HG03025 (cell line): Measurements from ENCODE around the gene IDI1.

ENCODE experiments used
- ATAC-seq: cut with Tn5 transposase; IDR thresholded peaks from one replicate; pipeline ENCODE4 v1.9.1; 2021; ENCODE audit warnings: mild to moderate bottlenecking, moderate library complexity; ENCODE audit not compliant: unreplicated experiment, low FRiP score

IDI1 gene

DNA sequence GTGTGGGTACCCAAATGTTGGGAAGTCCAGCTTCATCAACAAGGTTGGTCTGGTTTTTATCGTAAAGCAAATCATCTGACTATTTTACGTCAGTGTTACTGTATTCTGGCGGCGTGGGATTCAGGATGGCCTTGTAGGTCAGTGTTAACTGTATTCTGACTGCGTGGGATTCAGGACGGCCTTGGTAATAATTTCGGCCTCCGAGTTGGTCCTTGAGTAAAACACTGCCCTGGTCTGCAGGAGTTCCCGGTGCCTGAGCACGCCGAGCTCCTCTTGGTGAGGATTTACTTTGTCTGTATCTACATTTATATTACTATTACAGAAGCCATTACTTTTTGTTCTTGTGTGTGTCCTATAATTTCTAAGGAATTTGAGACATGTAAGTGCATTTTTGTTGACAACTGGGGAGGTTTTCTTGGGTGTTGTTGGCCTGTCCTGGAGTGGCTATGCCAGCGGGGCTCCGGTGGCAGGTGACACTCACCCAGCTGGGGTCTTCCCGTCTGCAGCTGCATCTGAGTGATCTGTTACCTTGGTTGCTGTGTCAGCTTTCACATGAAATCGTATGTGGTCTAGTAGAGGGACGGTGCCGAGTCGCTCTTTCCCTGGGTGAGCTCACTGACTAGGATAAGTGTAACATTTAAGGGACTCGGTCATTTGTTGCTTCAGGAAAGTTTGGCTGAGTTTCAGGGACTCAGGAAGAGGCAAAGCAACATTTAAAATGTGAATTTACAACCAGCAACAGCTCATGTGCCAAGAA lies 51.5 kb downstream of the IDI1 start:
- ATAC-seq: no peak

DNA sequence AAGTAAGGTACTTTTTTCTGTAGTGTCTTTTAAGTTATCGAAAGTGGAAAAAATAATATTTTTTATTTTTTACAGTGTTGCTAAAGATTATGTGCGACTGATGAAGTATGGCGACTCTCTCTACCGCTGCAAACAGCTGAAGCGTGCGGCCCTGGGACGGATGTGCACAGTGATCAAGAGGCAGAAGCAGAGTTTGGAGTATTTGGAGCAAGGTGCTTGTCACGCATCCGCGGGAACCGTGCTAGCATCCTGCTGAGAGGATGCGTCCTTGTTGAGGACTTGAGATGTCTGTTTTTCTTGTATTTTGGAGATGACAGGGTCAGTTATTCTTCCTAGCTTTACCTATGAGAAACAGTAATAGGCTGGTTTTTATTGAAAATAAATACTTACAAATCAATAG lies 52.9 kb downstream of the IDI1 start:
- ATAC-seq: no peak

DNA sequence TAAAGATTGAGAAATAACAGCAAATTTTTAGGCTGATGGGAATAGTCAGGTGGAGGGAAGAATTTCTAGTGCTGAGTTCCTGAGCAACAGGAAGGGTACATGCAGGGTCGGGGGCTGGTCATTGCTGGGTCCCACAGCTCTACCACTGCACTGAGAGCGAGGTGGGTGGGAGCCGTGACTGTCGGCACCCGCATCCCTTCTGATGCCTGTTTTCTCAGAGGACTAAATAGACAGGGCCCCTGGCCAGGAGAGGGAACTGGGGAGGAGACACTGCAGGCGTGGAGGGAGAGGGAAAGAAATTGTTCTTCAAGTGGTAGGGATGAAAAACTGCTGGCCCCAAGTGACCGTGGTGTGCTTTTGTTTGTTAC lies 53.4 kb downstream of the IDI1 start:
- no peak for ATAC-seq

- ATAC-seq: no peak
These were observed 53.9 kb downstream of the IDI1 start for GRCh38 chr10:994836-995558.

DNA sequence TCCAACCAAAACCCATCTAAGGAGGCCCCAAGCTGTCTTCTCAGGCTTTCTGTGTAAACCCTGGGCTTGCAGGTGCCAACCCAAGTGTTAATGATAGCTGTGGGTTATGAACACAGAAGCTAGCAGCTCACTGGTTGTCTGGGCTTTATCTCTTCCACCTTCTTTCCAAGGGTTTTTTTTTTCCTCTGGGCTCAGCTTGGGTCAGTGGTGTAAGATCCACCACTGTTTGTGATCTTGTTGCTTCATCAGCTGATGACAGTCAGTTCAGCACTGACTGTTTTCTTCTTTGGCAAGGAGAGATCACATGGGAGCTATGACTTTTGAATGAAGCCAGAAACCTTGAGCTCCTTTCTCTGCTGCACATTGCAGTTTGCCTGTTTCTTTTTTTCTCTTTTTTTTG lies 56.0 kb downstream of the IDI1 start:
- ATAC-seq: no peak

DNA sequence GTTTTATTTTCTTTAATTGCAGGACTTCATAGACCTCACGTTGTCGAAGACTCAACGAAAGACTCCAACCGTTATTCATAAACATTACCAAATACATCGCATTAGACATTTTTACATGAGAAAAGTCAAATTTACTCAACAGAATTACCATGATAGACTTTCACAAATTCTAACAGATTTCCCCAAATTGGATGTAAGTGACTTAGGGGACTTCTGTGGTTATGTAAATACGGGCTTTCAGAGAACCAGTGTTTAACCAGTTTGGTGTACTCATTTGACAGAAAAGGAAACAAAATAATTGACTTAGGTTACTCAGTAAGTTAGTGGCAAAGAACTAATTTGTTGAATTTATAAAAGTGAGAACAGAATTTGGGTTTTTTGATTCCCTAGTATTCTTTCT lies 56.5 kb downstream of the IDI1 start:
- ATAC-seq: no peak

DNA sequence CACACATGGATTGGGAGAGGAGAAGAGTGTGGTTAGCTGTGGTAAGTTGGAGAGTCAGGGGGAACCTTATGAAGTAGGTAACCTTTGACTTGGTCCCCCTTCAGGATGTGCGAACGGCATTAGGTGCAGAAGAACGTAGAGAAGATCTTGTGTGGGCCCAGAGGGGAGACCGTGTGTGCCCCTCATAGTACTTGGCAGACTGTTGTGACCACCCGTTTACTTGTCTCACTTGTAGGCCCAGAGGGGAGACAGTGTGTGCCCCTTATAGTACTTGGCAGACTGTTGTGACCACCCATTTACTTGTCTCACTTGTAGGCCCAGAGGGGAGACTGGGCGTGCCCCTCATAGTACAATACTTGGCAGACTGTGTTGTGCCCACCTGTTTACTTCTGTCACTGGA lies 58.1 kb downstream of the IDI1 start:
- ATAC-seq: no peak
